ENCODE measurements around the gene IRS1.

IRS1 gene

DNA sequence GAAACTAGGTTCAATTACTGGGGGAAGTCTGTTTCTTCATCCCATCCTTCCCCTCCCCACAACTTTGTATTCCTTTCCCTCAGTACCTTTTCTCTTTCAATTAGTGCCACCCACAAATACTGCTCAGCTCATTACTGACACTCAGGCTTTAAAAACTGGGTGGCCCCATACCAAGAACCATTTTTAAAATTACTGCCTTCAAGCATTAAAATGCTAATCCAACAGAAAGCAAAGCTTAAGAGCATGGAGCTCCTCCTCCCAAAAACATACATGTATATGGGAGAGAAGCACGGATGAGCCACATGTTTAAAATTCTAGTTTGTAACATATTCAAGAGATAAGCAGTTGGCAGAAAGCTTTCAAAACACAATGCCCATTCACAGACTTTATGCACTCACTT, 44.0 kb downstream of the IRS1 start:
- no peak for DNase-seq (ENCODE audit: low read depth)

DNA sequence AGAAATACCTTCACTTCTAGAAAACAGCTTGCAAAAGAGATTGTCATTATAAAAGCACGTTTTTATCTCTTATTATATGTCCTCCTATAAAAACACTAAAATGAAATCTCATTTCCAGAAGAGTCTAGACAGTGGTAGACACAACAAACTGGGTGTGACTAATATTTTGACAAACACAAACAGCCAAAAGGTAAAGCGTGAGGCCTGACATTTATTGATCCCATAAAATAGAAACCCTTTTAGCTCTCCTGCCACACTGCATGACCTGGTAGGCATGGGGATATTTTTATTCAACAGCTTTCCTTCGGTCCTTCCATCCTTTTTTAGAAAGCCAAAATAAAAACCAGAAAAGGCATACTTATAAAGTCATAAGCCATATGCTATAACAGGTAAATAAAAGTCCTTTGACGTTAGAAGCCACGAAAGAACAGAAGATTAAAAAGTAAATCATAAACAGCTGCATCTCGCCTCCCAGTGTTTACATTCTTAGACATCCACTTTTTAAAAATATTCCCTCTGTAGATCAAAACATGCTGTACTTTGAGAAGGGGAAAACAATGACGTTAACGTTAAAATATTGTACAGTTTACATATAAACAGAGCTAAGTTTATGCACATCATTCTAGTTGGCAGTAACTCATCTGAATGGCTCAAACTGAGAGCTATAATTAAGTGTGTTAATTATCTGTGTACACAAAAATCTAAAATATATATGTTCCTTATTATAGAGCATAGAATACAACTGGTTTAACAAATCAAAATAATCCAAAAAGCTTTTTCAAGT, 44.6 kb downstream of the IRS1 start:
- peak; percentile 76 for DNase-seq (ENCODE audit: low read depth)

DNA sequence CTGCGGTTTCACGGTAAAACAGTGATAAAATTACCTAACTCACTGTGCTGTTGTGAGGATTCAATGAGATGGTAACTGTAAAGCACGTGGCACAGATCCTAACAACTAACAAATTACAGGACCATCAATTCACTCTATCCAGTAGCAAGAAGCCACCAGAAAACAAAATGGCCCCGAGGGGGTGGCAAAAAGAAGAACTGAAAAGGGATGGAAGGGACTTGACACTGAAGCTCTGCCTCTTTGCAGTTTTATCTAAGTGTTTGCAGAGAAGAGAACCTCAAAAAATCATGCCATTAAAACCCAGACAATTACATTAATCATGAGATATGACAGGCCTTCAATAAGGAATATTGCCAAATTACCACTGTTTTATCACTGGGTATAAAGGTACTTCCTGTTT, 46.7 kb downstream of the IRS1 start:
- no peak for DNase-seq (ENCODE audit: low read depth)

DNA sequence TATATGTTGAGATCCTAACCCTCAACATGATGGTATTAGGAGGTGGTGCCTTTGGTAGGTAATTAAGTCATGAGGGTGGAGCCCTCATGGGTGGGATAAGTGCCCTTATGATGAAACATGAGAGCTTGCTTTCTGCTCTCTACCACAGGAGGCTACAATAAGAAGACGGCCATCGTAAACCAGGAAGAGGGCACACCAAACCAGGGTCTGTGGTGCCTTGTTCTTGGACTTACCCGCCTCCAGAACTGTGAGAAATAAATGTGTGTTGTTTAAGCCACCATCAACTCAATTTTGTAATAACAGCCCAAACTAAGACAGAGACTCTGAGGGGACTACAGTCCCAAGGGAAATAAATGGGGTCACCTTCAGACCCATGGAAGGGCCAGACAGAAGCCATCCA, 52.3 kb downstream of the IRS1 start:
- DNase-seq (ENCODE audit: low read depth) = no peak

DNA sequence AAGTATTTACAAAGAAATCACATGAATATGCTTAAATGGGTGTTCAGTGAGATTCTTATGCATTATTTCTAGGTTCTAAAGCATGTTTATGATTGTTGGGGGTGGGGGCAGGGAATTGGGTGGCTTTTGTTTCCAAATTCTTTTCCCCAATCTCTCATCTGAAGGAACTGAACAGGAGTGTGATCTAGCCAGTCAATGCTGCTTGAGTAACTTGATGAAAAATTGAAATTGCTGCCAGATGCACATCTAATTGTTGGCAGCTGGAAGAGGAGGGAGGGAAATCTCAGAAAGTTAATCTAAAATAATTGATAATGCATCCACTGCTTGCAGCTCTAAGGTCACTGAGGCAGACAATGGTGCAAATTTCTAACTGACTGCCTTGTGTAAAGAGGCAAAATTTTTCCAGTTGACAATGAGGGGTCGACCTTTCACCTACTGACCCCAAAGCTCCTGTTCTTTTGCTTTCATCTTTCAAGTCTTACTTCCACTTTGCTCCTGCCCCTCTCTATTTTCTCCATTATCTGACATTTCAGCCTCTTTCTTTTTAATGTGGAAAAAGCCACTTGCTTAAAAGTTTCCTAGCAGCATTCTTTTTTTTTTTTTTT, 53.3 kb downstream of the IRS1 start:
- no peak for DNase-seq (ENCODE audit: low read depth)

DNA sequence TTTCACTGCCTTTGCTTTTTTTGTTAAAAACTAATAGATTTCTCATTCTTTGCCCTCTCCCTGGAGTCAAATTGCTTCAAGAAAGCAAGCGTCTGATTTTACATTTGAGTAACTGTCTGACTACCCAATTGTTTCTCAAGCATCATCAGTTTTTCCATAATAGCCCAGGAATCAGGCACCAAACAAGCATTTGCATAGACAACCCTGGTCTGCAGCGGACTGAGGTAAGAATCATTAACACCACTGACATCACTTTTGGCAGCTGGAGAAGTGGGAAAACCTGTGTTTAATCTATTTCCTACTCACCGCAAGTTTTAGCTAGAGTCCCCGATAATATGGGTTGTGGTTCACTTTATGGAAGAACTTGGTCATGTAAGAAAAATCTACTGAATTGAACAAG, 55.7 kb downstream of the IRS1 start:
- DNase-seq (ENCODE audit: low read depth) = no peak

DNA sequence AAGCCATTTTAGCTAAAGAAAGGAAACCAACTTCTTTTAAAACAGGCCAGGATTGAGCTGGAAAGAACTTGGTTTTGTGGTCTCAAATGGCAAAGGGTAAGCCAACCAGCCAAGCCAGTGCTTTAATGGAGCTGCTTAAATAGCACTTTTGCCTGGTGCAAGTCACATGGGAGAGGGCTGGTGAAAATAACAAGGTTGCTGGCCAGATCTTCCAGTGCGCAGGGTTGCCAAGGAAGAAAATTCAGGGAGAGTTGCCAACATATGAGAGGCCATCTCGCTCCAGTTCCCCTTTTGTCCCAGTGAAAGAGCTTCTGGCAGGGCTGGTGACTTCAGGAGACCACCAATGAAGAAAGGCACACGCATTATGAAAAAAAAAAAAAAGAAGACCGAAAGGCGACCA, 57.3 kb downstream of the IRS1 start:
- DNase-seq (ENCODE audit: low read depth) = no peak

DNA sequence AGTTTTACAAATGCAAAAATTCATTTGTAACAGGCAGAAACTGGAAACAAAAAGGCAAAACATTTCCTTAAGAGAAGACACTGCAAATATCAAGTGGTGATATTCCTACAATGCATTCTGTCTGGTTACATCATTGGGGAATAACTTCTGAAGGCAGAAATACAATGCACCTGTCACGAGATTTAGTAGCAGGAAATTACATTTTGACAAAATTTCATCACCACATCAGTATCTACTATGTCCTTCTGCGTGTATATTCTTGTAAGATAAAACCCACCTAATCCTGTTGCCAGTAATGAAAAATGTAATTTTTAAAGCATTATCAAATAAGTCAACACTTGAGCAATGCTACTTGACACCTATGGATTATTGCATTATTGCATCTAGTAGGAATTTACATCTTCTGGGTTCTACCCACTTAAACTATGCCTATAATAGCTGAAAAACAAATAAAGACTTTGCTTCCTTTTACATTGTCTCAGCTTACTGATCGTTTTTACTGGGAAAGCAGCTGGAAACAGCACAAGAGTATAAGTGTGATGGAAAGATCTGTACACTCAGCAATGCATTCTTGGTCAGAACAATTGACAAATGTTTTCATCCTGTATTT, 59.5 kb downstream of the IRS1 start:
- DNase-seq (ENCODE audit: low read depth) = no peak

DNA sequence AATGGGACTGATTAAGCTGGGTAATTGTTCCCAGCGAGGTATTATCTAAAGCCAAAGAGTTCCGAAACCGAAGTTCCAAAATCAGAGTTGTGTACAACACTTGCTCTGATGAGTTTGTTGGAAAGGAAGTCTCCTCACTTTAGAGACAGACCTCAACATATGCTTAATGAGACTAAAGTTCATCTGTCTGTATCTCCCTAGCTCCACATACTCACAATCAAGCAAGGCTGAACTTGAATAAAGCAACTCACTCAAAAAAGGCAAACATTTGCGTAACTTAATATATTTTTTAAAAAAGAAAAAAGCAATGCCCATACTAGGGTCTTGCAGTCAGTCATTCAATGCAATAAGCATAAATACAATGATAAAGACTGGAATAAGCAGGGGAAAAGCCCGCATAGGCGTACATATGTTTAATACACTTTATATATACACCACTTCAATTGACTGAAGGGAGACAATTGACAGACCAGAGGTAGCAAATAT, 60.0 kb downstream of the IRS1 start:
- DNase-seq (ENCODE audit: low read depth) = no peak

DNA sequence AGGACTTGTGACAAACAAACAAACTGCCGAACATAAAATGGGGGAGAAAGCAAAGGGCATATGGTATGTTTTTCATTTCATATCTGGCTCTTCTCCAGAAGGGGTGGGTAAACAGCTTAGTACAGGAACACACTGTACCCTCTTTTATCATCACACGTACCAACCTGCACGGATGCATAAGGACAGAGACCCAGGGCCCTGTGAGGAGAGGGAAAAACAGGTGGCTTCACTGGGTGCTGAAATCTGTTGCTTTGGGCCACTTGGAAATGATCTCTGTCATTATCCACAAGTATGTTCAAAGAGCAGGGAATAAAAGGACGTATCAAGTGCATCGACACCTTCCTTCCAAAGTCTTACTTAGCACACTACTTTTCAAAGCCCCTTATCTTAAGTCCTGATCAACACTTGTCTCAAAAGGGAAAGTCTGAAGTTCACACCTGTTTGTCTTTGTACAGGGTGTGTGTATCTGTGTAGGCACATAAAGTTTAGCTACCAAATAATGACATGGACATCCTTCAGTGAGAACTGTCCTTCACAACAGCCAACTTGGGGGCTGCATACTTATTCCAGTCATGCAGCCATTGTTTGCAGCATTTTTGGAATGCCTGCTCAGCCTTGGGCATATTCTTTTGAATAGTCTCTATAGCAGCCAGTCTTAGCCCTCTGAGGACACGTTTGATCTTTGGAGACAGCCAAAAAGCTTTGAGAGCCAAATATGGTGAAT, 60.6 kb downstream of the IRS1 start:
- peak; percentile 65 for DNase-seq (ENCODE audit: low read depth)

DNA sequence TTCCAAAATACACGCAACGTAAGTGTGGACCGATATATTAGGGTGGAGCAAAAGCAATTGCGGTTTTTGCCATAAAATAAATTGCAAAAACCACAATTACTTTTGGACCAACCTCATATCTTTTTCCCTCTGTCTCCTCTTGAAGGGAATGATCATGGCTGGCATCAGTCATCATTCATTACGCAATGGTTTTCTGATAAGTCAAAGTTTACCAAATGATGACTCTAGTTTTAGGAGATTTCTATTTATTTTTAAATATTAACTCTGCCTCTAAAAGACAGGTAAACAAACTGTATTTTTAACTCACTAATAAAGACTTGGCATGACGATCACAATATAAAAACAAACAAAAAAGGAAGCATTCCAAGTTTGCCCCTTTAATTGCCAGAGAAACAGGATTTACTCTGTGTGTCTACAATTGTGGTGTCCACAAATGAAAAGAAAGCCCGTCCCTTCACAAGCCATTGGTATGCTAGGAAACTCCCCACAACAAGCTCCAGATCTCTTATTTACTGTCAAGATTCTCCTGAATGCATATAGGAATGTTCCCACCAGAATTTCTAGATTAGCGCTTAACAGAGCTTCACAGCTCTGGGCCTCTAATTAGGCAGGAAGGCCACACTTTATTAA, 61.3 kb downstream of the IRS1 start:
- DNase-seq (ENCODE audit: low read depth) = peak; percentile 41

DNA sequence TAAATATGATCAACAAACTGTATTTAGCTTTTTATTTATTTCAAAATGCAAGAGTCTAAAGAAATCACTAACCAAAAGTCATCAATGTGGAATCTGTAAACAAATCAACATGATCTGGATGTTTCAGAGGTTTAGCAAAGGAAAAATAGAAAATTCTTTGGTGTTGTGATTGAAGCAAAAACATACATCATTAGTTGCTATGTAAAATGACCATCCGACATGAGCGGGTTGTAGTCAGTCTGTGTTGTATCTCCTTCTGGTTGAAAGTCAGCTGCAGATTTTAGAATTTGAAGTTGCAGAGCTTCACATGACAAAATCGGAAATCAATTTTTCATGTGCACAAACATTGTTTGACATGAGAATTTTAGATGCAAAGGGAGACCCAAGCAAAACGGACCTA, 63.2 kb downstream of the IRS1 start:
- DNase-seq (ENCODE audit: low read depth) = no peak

DNA sequence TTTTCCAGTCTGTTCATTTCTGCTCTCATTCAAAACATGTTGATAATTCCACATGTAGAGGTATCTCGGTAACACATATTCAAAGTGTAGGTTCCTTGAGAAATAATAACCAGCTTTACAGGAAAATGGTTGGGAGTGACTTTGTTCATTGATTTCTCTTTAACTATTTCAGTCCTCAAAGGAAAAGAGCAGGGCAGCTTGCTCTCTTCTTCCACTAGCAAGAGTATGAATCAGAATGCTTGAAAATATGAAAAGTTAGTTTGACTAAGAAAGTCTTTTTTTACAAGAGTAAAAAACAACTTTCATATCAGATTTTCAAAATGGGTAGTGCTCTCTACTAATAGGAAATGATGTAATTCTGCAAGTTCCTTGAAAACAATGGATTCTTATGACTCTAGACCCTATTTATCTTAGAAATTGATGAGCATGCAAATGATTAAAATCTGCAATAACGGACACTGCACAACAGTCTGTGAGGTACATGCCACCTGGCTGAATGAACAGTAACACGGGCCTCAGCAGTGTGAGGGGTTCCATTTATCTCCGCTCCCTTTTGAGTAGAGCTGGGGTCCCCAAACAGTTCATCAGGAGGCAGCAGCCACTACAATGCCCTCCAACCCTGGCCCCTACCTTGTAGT, 65.6 kb downstream of the IRS1 start:
- no peak for DNase-seq (ENCODE audit: low read depth)

DNA sequence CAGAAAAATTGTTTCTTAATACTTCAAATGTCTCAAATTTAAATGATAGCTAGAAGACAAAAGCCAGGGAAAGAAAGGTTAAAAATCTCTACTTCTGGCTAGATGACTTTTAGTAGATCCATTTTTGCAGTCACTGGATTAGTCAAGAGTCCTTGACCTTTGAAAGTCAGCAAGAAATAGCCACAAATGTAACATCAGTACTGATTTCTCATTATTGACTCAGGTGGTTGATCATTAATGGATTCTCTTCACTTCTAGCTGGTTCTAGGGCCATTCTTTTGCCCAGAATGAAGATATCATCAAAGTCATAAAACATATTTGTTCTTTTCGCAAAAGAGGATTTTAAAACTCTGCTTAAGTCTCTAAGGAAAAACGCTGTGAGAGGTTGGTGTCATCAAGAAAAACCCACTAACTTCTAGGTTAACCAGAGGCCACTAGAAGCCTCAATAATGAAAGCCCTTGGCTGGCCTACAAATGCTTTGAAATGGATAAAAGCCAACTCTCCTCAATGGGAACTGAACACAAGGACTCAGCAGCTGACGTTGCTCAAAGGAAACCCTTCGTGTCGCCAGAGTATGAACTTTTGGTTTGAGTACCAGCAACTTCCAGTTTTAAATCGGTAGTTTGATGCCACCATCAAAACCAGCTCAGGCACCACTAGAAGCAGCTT, 66.3 kb downstream of the IRS1 start:
- no peak for DNase-seq (ENCODE audit: low read depth)

DNA sequence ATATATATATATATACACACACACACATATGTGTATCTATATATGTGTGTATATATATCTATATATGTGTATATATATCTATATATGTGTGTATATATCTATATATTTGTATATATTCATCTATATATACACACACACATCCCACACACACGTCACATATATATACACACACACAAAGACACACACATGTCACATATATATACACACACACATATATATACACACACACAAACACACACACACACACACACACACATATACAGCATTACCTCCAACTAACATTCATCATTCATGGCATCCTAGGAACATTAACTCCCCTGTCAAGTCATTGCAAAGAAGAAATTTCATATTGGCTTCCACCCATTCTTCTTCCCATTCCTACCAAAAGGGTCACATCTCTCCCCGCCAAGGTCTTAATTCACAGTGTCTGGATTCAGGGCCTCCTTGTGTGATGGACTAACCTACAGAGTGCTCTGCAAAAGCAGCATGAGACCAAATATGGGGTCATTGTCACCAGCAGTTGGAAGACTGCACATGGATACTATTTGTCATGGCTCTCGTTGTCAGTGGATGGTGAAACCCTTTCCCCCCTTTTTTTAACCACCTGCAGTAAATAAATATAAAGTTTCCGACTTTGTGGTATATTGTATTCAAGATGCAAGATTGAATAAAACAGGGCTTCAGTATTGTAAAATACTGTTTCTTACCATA, 67.0 kb downstream of the IRS1 start:
- DNase-seq (ENCODE audit: low read depth) = no peak

DNA sequence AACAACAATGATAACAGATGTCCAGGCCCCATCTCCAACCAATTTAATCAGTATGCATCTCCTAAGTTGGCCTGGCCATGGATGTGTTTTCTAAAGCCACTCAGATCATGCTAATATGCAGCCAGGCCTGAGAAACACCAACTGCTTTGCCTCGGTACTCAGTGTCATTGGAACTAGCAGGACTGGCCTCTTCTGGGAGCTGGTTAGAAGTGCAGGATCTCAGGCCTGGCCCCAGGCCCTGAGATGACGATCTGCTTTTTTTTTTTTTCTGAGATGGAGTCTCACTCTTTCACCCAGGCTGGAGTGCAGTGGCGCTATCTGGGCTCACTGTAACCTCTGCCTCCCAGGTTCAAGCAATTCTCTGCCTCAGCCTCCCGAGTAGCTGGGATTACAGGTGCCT, 69.1 kb downstream of the IRS1 start:
- DNase-seq (ENCODE audit: low read depth) = no peak

DNA sequence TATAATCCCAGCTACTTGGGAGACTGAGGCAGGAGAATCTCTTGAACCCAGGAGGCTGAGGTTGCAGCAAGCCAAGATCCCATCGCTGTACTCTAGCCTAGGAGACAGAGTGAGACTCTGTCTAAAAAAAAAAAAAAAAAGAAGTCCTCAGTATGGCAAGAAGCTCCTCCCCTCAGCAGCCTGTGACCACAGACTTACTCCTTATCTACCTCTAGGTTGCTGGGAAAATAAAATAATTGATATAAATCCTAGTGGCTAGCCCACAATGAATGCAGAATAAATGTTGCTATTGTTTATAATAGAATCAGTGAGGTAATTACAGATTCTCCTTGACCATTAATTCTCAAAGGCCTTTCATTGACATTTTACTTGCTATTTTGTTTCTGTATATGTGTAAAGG, 70.6 kb downstream of the IRS1 start:
- peak; percentile 67 for DNase-seq (ENCODE audit: low read depth)

DNA sequence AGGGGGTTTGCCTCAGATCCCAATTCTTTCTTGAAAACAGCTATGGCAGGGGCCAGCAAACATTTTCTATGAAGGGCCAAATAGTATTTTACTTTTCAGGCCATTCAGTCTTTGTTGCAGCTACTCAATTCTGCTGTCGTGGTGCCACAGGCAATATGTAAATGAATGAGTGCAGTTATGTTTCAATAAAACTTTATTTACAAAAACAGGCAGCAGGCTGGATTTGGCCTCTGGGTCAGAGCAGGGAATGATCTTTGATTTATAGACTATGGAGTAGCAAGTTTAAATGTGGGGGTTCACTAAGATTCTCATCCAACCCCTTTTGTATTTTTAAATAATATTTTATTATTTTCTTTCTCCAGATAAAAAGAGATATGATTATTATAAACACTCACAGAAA, 72.4 kb downstream of the IRS1 start:
- no peak for DNase-seq (ENCODE audit: low read depth)

DNA sequence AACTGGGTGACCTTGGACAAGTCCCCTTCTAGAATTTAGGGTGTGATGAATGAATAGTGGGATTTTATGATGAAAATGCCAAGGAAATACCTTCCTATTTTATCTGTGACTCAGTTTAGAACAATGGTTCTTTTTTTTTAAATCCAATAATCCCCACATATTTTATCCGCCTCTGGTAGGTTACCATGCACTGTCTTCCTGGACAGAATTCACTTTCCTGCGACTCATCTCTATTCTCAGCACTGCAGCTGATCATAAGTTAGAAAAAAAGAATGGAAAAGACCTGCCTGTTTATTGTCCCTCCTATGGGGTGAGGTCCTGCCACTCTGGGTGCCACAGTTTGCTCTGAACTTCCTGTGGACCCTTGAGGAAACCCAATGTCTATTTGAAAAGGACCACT, 73.1 kb downstream of the IRS1 start:
- DNase-seq (ENCODE audit: low read depth) = peak; percentile 34

DNA sequence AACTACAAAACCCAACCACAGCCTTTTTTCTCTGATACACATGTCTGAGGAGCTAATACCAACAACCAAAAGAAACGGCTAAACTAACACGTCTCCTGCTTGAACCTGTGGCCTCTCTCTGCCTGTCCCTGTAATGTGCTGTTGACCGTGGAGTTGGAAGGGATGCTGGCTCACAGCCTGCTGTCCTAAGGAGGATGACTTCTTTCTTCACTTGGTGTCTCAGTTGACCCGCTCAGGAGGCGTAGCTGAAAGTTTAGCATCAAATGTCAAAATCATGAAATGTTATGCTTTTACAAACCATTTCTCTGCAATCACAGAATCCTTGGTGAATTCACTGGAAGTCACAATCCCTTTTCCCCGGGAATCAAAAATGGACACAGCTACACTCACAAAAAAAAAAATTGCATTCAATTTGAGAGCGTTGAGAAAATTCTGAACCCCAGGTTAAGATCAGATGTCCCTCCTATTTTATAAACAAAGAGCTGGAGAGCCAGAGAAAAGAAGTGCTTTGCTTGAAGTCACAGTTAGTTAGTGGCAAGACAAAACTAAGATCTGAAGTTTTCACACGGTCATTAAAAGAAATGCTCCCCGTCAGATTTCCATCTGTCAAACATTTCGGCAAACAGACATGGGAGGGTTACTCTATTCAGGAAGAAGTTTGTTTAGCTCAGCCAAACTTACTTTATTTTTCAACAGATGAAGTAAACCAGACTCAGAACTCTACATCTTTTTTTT, 74.3 kb downstream of the IRS1 start:
- no peak for DNase-seq (ENCODE audit: low read depth)

All from amniotic epithelial cell (primary cell).